DMS79 (cell line): ENCODE measurements around the gene ZNF484.
"Not testable (repeated sequence)": the region's sequence is repeated elsewhere in the genome, so short reads cannot be mapped to it uniquely, and the experiment has no call there.

ENCODE experiments used
- DNase-seq: peaks from one replicate; lab custom pipeline; 2025; lab: John Stamatoyannopoulos, UW

Gene ZNF484

GRCh38 chr9:92877531-92878430 lies at the start of gene ZNF484:
TSS of gene ZNF484 (minus strand) at chr9:92878038. CDS start at chr9:92875029, 3,009 bp downstream.
- peak; percentile 88 for DNase-seq

DNA sequence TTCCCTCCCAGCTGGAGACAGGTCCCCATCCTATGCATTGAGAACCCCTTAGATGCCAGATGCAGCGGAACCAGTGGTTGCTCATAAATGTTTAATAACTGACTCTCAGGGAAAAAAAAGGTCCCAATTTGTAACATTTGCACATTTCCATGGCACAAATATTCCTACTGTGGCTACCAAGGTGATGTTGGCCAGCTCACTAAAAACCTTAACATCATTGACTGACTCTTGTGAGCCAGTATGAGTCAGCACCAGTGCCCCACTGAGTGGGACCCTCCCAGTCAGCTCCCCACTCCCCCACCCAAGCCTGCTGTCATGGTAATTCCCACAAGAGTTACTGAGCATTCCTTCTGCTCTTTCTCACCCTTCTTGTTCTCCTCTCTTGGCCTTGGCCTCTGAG lies 42.6 kb upstream of the ZNF484 start:
- no peak for DNase-seq

DNA sequence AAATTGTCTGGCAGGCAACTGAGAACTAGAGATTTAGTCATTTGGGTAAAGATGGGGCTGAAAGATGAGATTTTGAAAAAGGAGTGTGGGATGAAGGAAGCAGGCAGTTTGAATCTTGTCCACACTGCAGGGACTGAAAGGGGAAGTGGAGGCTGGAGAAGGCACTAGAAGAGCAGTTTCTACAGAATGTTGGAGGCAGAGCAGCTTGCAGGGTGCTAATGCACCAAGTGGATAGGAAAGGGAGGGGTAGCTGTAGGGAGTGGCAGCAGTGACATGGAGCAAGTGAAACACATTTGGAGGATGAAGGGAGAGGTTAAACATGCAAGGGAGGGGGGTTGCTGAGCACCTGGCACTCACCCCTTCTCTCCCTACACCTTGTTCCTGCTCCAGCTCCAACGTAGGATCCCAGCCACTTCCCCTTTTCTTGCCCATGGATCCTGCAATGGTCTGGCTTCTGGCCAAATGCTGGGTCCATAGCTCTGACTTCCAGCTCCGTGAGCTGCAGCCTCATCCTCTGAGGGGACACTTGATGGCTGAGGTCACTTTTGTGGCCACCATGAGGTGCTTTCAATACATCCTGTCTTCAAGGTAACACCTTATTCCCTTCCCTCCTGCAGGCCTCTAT lies 39.5 kb upstream of the ZNF484 start:
- no peak for DNase-seq

DNA sequence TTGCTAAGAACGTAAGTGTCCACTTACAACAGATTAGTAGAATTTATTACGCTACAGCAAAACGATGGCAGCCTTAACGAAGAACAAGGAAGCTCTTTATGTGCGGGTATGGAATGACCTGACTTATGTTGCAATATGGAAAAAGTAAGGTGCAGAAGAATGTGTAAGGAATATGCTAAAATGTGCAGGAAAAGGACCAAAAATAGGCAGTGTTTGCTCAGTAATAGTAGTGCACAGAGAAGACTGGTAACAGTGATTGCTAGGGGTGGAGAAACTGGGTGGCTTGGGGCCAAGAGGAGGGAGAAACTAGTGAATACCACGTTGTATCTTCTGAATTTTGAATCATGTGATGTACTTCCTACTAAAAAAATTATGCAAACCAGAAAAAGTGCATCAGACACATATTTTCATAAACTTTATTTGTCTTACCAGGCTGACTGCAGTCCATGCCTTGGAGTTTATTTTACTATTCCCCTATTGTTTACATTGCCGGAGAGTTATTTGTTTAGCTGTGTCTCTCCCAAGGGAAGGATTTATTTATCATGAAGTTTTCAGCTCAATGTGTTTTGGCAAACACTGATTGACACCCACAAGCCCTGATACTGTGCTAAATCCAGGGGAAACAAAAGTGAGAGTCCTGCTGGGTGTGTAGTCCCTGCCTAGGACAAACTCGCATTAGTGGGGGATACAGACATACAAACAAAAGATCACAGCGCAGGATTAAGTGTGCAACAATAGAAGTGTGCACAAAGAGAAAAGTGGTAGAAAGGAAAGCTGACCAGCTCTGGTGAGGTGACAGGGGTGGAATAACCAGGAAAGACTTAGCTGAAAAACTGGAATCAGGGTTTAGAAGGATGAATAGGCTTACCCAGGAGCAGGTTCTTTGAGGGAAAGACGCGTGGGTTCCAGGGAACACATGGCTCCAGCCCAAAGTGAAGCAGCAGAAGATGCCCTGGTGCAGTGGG lies 34.0 kb upstream of the ZNF484 start:
- DNase-seq = no peak

GRCh38 chr9:92905137-92905536 lies 27.3 kb upstream of the ZNF484 start:
- not testable (repeated sequence) for DNase-seq

GRCh38 chr9:92897323-92897722 lies 19.5 kb upstream of the ZNF484 start:
- DNase-seq = no peak

DNA sequence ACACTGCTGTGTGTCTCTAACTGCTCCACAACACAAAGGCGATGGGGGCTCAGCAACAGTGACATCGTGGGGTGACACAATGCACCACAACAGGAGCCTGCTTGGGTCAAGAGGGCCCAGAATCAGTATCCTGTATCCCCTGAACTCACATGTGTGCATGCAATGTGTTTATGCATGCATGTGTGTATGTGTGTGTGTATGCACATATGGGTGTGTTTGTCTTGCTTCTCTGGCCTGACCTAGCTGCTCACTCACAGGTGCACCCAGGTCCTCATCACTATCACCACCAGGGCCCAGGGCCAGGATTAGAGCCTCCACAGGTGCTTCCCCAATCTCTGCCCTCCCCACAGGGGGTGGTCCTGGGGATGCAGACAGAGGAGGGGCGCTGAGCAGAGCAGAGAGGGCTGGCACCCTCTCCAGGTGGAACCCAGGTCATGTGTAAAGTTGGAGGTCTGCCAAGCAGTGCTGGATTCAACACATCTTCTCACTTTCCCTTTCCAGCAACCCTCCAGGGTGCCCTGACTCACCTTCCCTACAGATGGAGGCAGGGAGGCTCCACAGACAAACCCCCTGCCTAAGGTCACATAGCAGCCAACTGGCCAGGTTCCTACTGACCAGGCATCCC lies 18.1 kb upstream of the ZNF484 start:
- no peak for DNase-seq

DNA sequence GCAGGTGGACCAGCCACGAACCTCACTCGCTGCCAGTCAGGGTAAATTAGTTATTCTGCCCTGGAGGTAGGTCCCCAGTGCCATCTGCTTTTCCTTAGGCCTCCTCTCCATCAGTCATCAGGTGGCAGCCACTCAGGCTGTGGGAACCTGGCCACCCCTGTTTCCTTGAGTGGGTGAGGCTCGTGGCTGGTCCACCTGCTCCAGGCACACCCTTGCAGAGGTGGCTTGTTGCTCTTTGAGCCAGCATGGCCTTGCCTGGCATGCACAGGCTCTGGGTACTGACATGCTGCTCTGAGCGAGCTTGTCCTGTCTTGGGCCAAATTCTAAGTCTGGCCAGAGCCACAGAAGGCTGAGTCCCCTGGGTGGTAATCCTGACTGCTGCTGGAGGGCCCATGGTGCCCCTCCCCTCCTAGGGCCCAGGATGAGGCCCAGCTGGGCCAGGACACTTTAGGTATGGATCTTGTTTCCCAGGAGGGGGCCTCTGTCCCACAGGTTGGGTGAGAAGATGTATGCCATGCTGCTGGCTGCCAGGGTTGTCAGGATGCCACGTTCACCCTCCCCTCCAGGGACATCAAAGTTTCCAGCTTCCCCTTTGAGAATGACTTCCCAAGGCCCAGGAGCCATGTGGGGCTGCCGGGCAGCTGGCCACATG lies 17.0 kb upstream of the ZNF484 start:
- DNase-seq = no peak

DNA sequence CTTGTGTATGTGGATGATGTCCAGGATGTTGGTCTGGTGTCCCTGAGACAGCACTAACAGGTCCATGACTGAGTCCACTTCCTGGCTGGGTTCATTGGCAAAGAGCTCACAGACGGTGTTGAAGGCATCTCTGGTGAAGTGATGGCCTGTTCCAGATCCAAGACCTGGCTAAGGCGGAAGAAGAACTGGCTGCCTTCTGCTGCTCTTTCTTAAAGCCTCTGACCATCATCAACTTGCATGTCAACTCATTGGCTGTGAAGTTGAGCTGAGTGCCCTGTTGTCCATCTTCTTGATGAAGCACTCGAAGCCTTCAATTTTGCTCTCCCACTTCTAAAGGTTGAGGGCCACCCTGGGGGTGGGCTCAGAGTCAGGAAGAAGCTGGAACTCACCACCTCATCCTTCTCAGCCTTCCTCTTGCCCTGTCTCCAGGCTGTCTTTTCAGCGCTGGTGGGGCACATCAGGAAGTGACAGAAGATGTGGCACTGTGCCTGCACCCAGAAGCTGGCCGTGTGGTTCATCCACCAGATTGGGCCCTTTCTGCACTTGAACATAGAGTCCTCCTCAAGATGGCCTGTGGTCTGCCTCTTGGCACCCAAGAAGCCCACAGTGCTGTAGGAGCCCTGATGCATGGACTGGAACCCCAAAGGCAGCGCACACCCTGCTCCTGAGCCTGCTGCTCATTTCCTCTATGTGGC lies 16.2 kb upstream of the ZNF484 start:
- DNase-seq = not testable (repeated sequence)

DNA sequence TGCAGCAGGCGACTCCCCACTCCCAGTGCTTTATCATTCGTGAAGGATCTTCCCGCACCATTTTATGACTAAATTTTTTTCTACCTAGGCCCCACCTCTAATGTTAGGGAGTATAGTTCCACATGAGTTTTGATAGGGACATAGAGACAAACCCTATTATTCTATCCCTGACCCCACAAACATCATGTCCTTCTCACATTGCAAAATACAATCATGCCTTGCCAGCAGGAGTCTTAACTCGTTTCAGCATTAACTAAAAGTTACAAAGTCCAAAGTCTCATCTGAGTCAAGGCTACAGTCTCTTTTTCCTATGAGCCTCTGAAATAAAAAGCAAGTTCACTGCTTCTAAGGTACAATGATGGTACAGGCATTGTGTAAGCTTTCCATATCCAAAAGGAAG lies 14.4 kb upstream of the ZNF484 start:
- DNase-seq = not testable (repeated sequence)

DNA sequence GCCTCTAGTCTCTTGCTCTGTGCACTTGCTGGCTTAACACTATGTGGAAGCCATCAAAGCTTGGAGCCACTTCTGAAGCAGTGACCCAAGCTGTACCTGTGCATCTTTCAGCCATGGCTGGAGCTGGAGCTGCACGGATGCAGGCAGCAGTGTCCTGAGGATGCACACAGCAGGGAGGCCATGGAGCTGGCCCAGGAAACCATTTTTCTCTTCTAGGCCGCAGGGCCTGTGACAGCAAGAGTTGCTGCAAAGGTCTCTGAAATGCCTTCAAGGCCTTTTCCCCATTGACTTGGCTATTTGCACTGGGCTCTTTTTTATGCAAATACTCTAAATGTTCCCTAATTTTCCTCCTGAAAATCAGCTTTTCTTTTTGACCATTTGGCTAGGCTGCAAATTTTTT lies 12.9 kb upstream of the ZNF484 start:
- DNase-seq = no peak

GRCh38 chr9:92887880-92888338 lies 10.1 kb upstream of the ZNF484 start:
- no peak for DNase-seq

GRCh38 chr9:92886846-92887610 lies 9.2 kb upstream of the ZNF484 start:
- DNase-seq = peak; percentile 51

- DNase-seq = not testable (repeated sequence)
These were observed 6.0 kb upstream of the ZNF484 start for GRCh38 chr9:92883666-92884405.

GRCh38 chr9:92882276-92882675 lies 4.4 kb upstream of the ZNF484 start:
- no peak for DNase-seq

DNA sequence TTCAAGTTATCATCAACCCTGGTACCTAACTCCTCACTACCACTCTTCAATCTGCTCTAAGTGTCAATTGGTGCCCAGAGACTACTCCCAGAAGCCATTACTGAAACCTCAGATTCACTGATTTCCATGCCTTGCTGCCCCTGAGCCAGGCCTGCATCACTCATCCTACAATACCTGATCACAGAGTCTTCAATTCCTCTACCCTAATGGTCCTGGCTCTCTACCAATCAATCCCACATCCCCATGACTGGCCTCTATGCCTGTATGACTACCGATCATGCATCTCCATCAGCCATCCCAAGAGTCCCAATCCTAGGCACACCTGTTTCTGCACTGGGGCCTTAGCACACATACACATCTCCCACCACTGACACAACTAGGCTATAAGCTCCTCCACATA lies 2.5 kb downstream of the ZNF484 start:
- DNase-seq = no peak

DNA sequence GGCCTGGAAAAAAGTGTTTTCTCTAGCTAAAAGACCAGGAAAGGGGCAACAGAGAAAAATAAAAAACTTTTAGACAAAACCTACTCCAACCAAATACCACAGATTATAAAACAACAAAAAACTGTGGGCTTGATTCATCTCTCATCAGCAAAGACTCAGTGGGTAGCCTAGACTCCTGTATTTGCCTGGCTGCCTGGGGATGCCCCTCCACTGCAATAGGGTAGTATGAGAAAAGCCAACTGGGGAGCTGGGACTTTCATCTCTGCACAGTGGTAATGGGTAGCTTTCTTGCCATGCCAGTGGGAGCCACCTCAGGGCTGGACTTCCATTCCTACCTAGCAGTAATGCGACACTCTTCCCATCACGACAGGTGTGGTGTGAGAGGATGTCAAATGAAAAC lies 7.5 kb downstream of the ZNF484 start:
- DNase-seq = no peak

DNA sequence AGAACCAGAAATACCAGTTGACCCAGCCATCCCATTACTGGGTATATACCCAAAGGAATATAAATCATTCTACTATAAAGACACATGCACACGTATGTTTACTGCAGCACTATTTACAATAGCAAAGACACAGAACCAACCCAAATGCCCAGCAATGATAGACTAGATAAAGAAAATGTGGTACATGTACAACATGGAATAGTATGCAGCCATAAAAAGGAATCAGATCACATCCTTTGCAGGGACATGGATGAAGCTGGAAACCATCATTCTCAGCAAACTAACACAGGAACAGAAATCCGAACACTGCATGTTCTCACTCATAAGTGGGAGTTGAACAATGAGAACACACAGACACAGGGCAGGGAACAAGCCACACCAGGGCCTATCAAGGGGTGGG lies 11.2 kb downstream of the ZNF484 start:
- DNase-seq = not testable (repeated sequence)

DNA sequence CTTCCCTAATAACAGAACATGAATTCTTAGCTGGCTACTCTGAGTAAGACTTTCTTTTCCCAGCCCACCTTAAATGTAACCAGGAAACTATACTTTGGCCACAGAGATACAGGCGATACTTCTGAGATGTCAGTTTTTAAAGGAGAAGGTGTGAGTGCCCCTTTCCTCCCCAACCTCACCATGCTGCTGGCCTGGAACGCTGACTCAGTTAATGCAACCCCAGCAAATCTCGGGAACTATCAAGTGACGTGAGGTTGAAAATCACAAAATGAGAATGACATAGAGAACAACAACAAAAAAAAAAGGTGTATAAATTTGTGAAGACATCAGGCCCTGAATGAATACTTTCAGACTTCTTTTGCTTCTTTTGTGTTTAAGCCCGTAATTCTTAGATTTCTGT lies 13.7 kb downstream of the ZNF484 start:
- DNase-seq = no peak
